ENCODE measurements around the gene RIPK4.

DNA sequence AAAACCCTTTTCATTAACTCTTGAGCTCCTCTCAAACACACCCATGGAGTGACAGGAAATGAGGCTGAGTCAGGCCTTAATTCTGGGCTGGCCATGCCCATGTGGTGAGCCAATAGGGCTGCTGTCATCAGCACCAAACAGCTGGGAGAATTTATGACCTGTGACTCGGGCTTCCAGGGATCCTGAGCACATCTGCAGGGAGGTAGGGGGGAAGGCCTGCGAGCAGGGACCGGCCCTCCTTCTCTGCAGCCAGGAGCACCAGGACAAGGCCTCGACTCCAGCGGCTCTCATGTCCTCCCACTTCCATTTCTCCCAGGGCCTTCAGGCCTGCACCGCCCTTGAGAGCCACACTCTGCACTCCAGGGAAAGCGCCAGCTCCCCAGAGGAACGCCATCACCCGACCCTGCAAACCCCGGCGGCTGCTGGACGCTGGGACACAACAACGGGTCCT, 14.6 kb downstream of the RIPK4 start:
- no peak for TF ChIP-seq POLR2A (IDR thresholded peaks at IDR 0.05)
- TF ChIP-seq CTCF (IDR thresholded peaks at IDR 0.05), result no peak
